ENCODE results near the gene SLC8A3. TPM values are rescaled to one million over a fixed set of nuclear protein-coding genes. Genes with fewer than 3 reads are reported as not detected.

SLC8A3 gene
- total and polyA plus RNA-seq, 2 of the 13 experiments (the other 11 are each of a cell fraction or from before 2014, with no cell fraction given): 0.01 to 0.02 TPM

GRCh38 chr14:70140614-70141013 is 48.1 kb downstream of the SLC8A3 start (continued):
- TF ChIP-seq ARID3A (IDR thresholded peaks at IDR 0.05; ENCODE audit: low read depth, low read length) (no peak), ZNF878 (CRISPR knock-in tag; IDR thresholded peaks at IDR 0.05) (no peak), MXD3 (CRISPR knock-in tag; IDR thresholded peaks at IDR 0.05) (no peak), ZBTB4 (CRISPR knock-in tag; IDR thresholded peaks at IDR 0.05; ENCODE audit: borderline replicate concordance) (no peak), ZNF281 (CRISPR knock-in tag; IDR thresholded peaks at IDR 0.05; ENCODE audit: borderline replicate concordance) (no peak)
